Mucosa of descending colon (tissue), 3 donors: ENCODE results near the gene AK8. TPM values are rescaled to one million over a fixed set of nuclear protein-coding genes. Genes with fewer than 3 reads are reported as not detected.

ENCODE experiments used
- ATAC-seq: fragments of 200-7000 bp; cut with Tn5 transposase; one replicate; pipeline ENCODE4 v1.9.1; 2020; ENCODE audit warnings: mild to moderate bottlenecking, moderate library complexity
- DNase-seq, 3 donors: peaks; one replicate each; pipeline ENCODE4 v3.0.0-alpha.2; 2020
- H3K36me3 ChIP-seq: fragments of 200-600 bp; one replicate; pipeline ENCODE4 v1.8.0; 2021; ENCODE audit warnings: low read depth, mild to moderate bottlenecking
- H3K4me1 ChIP-seq: fragments of 200-600 bp; one replicate; pipeline ENCODE4 v1.8.0; 2021; ENCODE audit warnings: low read depth, mild to moderate bottlenecking
- H3K4me3 ChIP-seq: fragments of 200-600 bp; one replicate; pipeline ENCODE4 v1.8.0; 2021; ENCODE audit warnings: mild to moderate bottlenecking
- H3K9me3 ChIP-seq: fragments of 200-600 bp; one replicate; pipeline ENCODE4 v1.8.0; 2021; ENCODE audit warnings: mild to moderate bottlenecking
- CTCF ChIP-seq: fragments of 200-600 bp; IDR thresholded peaks from one replicate; pipeline ENCODE4 v1.8.0; 2022; ENCODE audit warnings: antibody characterized with exemption, mild to moderate bottlenecking
- intact Hi-C, 2 donors: fragments of 100-400 bp; cut with DNase I in 1 of 2; cut with micrococcal nuclease in 1 of 2; formaldehyde crosslinking; loops; one replicate each; pipeline versions ENCODE4 v1.11.0 to v1.11.1; 2022; cut with DNase I, micrococcal nuclease
- total RNA-seq, 3 donors: library from RNA; stranded (reverse); fragmentation: NEBNext Ultra II Directional in 2 of 3; extraction: Animal tissue kit (Norgen Biotek cat#: 25700) in 2 of 3; gene quantifications; one replicate each; pipeline versions ENCODE4 v1.2.1 to v1.2.4, GENCODE V29; 2021 to 2023
- donor health status: DM: no; HTN: no; CAD: no; lungs with moderate emphysema.
- donor health status: DM: no; HTN: no; CAD: no.
- donor health status: DM: no; HTN: yes; CAD: no.

The AK8 gene
- total RNA-seq, 3 donors from 2014 or later, result 0.96 to 2.0 TPM; not detected in 1

GRCh38 chr9:132894862-132895835 is 17.1 kb upstream of the AK8 start:
- DNase-seq (no peak), ATAC-seq (peak; percentile 29)
- no peak for TF ChIP-seq CTCF
- Histone ChIP-seq H3K9me3 (no peaks in the 10 kb centered on the region), H3K4me1 (no peaks in the 10 kb centered on the region), H3K4me3 (no peak overlapping the region), H3K36me3 (no peaks in the 10 kb centered on the region)
- intact Hi-C loops, result no loop called here

GRCh38 chr9:132894346-132894745 is 16.3 kb upstream of the AK8 start:
- Histone ChIP-seq H3K4me1 (no peaks in the 10 kb centered on the region), H3K9me3 (no peaks in the 10 kb centered on the region), H3K36me3 (no peaks in the 10 kb centered on the region), H3K4me3 (no peak overlapping the region)
- intact Hi-C loops, result no loop called here
- DNase-seq (peak; percentile 77 to 90 (median 78)), ATAC-seq (peak; percentile 98)
- no peak for TF ChIP-seq CTCF

- ATAC-seq (no peak), DNase-seq (no peak)
- TF ChIP-seq CTCF, result no peak
- no peaks in the 10 kb centered on the region for H3K4me1 ChIP-seq
- intact Hi-C loops, result no loop called here
- no peaks in the 10 kb centered on the region for H3K9me3 ChIP-seq
- no peaks in the 10 kb centered on the region for H3K36me3 ChIP-seq
- H3K4me3 ChIP-seq, result no peak overlapping the region
These were observed 14.3 kb upstream of the AK8 start for GRCh38 chr9:132892400-132892799.

- Histone ChIP-seq H3K4me1 (no peaks in the 10 kb centered on the region), H3K36me3 (no peaks in the 10 kb centered on the region), H3K4me3 (no peak overlapping the region), H3K9me3 (no peaks in the 10 kb centered on the region)
- intact Hi-C loops, result no loop called here
- no peak for TF ChIP-seq CTCF
- DNase-seq, result no peak
- peak; percentile 8 for ATAC-seq
These were observed 10.1 kb upstream of the AK8 start for GRCh38 chr9:132888151-132888550.

- no peaks in the 10 kb centered on the region for H3K36me3 ChIP-seq
- intact Hi-C loops, result no loop called here
- H3K4me1 ChIP-seq, result no peaks in the 10 kb centered on the region
- H3K9me3 ChIP-seq, result no peaks in the 10 kb centered on the region
- TF ChIP-seq CTCF, result no peak
- DNase-seq, result no peak
- ATAC-seq, result no peak
- H3K4me3 ChIP-seq, result no peak overlapping the region
These were observed 9.4 kb upstream of the AK8 start for GRCh38 chr9:132887181-132888120.
